GM18909 (cell line): ENCODE results near the gene TRAP1.
"Not testable (repeated sequence)": the region's sequence is repeated elsewhere in the genome, so short reads cannot be mapped to it uniquely, and the experiment has no call there.

Experiments used
- ATAC-seq: cut with Tn5 transposase; IDR thresholded peaks from one replicate; pipeline ENCODE4 v1.9.1; 2021; ENCODE audit warnings: mild to moderate bottlenecking; ENCODE audit not compliant: unreplicated experiment, poor library complexity

Gene TRAP1

GRCh38 chr16:3675601-3676130 lies 41.7 kb downstream of the TRAP1 start:
- no peak for ATAC-seq

- no peak for ATAC-seq
Measured at GRCh38 chr16:3674513-3675295, 42.6 kb downstream of the TRAP1 start.

GRCh38 chr16:3673676-3674377 lies 43.5 kb downstream of the TRAP1 start:
- ATAC-seq: no peak

GRCh38 chr16:3673201-3673600 lies 44.1 kb downstream of the TRAP1 start:
- no peak for ATAC-seq

- no peak for ATAC-seq
Measured at GRCh38 chr16:3672571-3673041, 44.7 kb downstream of the TRAP1 start.

- ATAC-seq: no peak
Measured at GRCh38 chr16:3671424-3671823, 45.9 kb downstream of the TRAP1 start.

GRCh38 chr16:3670711-3671110 lies 46.6 kb downstream of the TRAP1 start:
- ATAC-seq: no peak

- no peak for ATAC-seq
Measured at GRCh38 chr16:3669082-3669481, 48.2 kb downstream of the TRAP1 start.

- ATAC-seq: no peak
Measured at GRCh38 chr16:3668626-3669025, 48.7 kb downstream of the TRAP1 start.

- ATAC-seq: no peak
Measured at GRCh38 chr16:3665508-3665907, 51.8 kb downstream of the TRAP1 start.

GRCh38 chr16:3664187-3664896 lies 53.0 kb downstream of the TRAP1 start:
- no peak for ATAC-seq

- no peak for ATAC-seq
Measured at GRCh38 chr16:3662601-3663000, 54.7 kb downstream of the TRAP1 start.

GRCh38 chr16:3661922-3662321 lies 55.4 kb downstream of the TRAP1 start:
- ATAC-seq: no peak

- ATAC-seq: no peak
Measured at GRCh38 chr16:3661311-3661710, 56.0 kb downstream of the TRAP1 start.

- no peak for ATAC-seq
Measured at GRCh38 chr16:3659251-3659650, 58.1 kb downstream of the TRAP1 start.

GRCh38 chr16:3656491-3657468 lies 60.5 kb downstream of the TRAP1 start:
- no peak for ATAC-seq

- ATAC-seq: not testable (repeated sequence)
Measured at GRCh38 chr16:3656160-3656490, 61.2 kb downstream of the TRAP1 start.

- ATAC-seq: no peak
Measured at GRCh38 chr16:3655396-3656159, 61.7 kb downstream of the TRAP1 start.

- no peak for ATAC-seq
Measured at GRCh38 chr16:3655030-3655395, 62.3 kb downstream of the TRAP1 start.
